PC-3 (cell line): Measurements from ENCODE around the gene UTP14C.

Experiments used
- EZH2 ChIP-seq: fragments of 300-600 bp; sonication (generic); IDR thresholded peaks from one replicate; pipeline ENCODE4 v1.6.1; 2017; ENCODE audit warnings: antibody characterized with exemption, mild to moderate bottlenecking, low read length; ENCODE audit not compliant: unreplicated experiment
- EZH2phosphoT487 ChIP-seq: fragments of 300-600 bp; sonication (generic); IDR thresholded peaks from 2 replicates; pipeline ENCODE4 v1.6.1; 2018; ENCODE audit warnings: mild to moderate bottlenecking, antibody characterized with exemption, low read length, borderline replicate concordance
- TF ChIP-seq, protein P1 (sequence below): fragments of 300-600 bp; sonication (generic); conservative IDR thresholded peaks from 2 replicates; pipeline ENCODE4 v1.5.1; 2017; ENCODE audit warnings: antibody characterized with exemption, low read depth, mild to moderate bottlenecking, low read length

GRCh38 chr13:52061587-52061986 is 37.1 kb downstream of the UTP14C start:
- TF ChIP-seq EZH2: no peak
- TF ChIP-seq, protein P1, sequence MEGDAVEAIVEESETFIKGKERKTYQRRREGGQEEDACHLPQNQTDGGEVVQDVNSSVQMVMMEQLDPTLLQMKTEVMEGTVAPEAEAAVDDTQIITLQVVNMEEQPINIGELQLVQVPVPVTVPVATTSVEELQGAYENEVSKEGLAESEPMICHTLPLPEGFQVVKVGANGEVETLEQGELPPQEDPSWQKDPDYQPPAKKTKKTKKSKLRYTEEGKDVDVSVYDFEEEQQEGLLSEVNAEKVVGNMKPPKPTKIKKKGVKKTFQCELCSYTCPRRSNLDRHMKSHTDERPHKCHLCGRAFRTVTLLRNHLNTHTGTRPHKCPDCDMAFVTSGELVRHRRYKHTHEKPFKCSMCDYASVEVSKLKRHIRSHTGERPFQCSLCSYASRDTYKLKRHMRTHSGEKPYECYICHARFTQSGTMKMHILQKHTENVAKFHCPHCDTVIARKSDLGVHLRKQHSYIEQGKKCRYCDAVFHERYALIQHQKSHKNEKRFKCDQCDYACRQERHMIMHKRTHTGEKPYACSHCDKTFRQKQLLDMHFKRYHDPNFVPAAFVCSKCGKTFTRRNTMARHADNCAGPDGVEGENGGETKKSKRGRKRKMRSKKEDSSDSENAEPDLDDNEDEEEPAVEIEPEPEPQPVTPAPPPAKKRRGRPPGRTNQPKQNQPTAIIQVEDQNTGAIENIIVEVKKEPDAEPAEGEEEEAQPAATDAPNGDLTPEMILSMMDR: no peak
- TF ChIP-seq EZH2phosphoT487: no peak
